Ishikawa (cell line): ENCODE measurements around the gene FNDC11.

Source experiments
- CEBPB ChIP-seq: IDR thresholded peaks from 2 replicates; pipeline ENCODE4 v1.6.1; 2012
- CREB1 ChIP-seq: IDR thresholded peaks from 2 replicates; pipeline ENCODE4 v1.6.1; 2012; ENCODE audit warnings: low read depth
- EGR1 ChIP-seq: IDR thresholded peaks from 2 replicates; pipeline ENCODE4 v1.6.1; 2012
- EP300 ChIP-seq: IDR thresholded peaks from 2 replicates; pipeline ENCODE4 v1.6.1; 2012; ENCODE audit warnings: borderline replicate concordance
- FOXM1 ChIP-seq: IDR thresholded peaks from 2 replicates; pipeline ENCODE4 v1.6.1; 2012; ENCODE audit warnings: low read depth, borderline replicate concordance
- MAX ChIP-seq: IDR thresholded peaks from 2 replicates; pipeline ENCODE4 v1.6.1; 2012
- NFIC ChIP-seq: IDR thresholded peaks from 2 replicates; pipeline ENCODE4 v1.6.1; 2012
- RAD21 ChIP-seq: IDR thresholded peaks from 2 replicates; pipeline ENCODE4 v1.6.1; 2012; ENCODE audit warnings: low read depth
- TAF1 ChIP-seq: IDR thresholded peaks from 2 replicates; pipeline ENCODE4 v1.6.1; 2012; ENCODE audit warnings: low read depth, mild to moderate bottlenecking
- TCF12 ChIP-seq: IDR thresholded peaks from 2 replicates; pipeline ENCODE4 v1.6.1; 2012; ENCODE audit warnings: low read depth
- TEAD4 ChIP-seq: IDR thresholded peaks from 2 replicates; pipeline ENCODE4 v1.6.1; 2012
- YY1 ChIP-seq: IDR thresholded peaks from 2 replicates; pipeline ENCODE4 v1.6.1; 2012; ENCODE audit warnings: low read depth
- ZBTB7A ChIP-seq: IDR thresholded peaks from 2 replicates; pipeline ENCODE4 v1.6.1; 2012; ENCODE audit warnings: low read depth
- TF ChIP-seq, protein P1 (sequence below): IDR thresholded peaks from 2 replicates; pipeline ENCODE4 v1.6.1; 2012
- TF ChIP-seq, protein P2 (sequence below): IDR thresholded peaks from 2 replicates; pipeline ENCODE4 v1.6.1; 2012; ENCODE audit warnings: low read depth, mild to moderate bottlenecking

Gene FNDC11

DNA sequence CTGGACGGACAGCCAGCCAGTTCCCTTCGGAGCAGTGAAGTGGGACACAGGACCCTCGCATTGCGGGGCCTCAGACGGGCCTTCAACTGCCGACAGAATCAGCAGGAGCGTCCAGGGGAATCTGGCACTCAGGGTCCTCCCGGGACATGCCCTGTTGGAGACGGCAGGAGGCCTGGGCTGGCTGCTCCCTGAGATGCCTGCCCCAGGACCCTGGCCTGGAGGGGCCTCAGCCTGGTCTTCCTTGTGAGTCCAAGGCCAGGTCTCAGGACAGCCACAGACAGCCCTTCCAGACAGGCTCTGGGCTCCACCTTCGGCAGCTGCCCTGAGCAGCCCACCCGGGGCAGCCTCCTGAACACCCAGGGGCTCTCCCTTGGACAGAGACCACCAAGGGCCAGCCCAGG lies 34.7 kb downstream of the FNDC11 start:
- no peak for TF ChIP-seq RAD21
- TF ChIP-seq, protein P1, sequence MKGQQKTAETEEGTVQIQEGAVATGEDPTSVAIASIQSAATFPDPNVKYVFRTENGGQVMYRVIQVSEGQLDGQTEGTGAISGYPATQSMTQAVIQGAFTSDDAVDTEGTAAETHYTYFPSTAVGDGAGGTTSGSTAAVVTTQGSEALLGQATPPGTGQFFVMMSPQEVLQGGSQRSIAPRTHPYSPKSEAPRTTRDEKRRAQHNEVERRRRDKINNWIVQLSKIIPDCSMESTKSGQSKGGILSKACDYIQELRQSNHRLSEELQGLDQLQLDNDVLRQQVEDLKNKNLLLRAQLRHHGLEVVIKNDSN: no peak
- no peak for TF ChIP-seq MAX
- TF ChIP-seq ZBTB7A: no peak
- TF ChIP-seq, protein P2, sequence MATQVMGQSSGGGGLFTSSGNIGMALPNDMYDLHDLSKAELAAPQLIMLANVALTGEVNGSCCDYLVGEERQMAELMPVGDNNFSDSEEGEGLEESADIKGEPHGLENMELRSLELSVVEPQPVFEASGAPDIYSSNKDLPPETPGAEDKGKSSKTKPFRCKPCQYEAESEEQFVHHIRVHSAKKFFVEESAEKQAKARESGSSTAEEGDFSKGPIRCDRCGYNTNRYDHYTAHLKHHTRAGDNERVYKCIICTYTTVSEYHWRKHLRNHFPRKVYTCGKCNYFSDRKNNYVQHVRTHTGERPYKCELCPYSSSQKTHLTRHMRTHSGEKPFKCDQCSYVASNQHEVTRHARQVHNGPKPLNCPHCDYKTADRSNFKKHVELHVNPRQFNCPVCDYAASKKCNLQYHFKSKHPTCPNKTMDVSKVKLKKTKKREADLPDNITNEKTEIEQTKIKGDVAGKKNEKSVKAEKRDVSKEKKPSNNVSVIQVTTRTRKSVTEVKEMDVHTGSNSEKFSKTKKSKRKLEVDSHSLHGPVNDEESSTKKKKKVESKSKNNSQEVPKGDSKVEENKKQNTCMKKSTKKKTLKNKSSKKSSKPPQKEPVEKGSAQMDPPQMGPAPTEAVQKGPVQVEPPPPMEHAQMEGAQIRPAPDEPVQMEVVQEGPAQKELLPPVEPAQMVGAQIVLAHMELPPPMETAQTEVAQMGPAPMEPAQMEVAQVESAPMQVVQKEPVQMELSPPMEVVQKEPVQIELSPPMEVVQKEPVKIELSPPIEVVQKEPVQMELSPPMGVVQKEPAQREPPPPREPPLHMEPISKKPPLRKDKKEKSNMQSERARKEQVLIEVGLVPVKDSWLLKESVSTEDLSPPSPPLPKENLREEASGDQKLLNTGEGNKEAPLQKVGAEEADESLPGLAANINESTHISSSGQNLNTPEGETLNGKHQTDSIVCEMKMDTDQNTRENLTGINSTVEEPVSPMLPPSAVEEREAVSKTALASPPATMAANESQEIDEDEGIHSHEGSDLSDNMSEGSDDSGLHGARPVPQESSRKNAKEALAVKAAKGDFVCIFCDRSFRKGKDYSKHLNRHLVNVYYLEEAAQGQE: no peak
- no peak for TF ChIP-seq EGR1
- TF ChIP-seq YY1: no peak
- TF ChIP-seq TEAD4: no peak
- TF ChIP-seq TCF12: no peak

- TF ChIP-seq TAF1 (no peak), EP300 (no peak), FOXM1 (no peak)
- TF ChIP-seq, protein P1: no peak
These were observed 35.6 kb downstream of the FNDC11 start for GRCh38 chr20:63589261-63590217.

DNA sequence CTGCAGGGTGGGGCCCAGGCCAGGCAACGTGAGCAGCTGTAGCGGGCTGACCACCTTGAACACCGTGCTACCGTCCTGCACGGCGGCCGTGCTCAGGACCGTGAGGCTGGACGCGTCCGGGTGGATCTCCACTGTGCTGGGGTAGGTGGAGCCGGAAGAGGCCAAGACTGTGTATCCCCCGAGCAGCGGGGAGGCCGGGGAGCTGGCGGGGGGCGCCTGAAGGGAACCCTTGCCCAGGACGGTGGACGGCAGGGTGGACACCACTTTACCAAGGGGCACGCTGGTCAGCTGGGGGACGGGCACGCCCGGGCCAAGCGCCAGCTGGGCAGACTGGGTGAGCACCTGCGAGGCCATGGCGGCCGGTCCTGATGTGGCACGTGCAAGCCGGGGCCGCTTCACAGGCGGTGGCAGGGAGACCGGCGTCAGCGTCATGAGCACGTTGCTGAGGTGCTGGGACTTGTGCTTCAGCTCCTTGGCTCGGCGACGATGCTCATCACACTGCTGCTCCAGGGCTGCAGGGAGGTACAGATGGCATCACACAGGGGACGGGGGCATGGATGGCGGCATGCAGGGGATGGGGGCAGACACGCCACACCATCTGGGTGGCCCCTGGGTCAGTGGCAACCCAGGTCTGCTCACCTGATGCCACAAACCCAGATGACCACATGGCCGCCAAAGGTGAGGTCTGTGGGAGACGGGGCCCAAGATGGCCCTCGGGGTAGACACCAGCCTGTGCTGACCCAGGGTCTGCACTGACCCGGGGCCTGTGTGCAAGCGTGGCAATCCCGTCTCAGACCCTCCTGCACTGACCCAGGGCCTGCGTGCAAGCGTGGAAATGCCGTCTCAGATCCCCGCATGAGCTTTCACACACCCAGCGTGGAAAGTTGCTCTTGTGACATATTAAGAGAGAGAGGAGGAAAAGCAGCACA lies 36.5 kb downstream of the FNDC11 start:
- no peak for TF ChIP-seq CEBPB
- TF ChIP-seq TEAD4: no peak
- no peak for TF ChIP-seq FOXM1
- TF ChIP-seq EP300: no peak
- TF ChIP-seq, protein P2: no peak
- no peak for TF ChIP-seq TAF1
- no peak for TF ChIP-seq EGR1
- TF ChIP-seq TCF12: no peak
- TF ChIP-seq ZBTB7A: no peak
- no peak for TF ChIP-seq NFIC
- TF ChIP-seq MAX: no peak
- TF ChIP-seq RAD21: no peak
- TF ChIP-seq CREB1: no peak
- no peak for TF ChIP-seq YY1
- TF ChIP-seq, protein P1: no peak

DNA sequence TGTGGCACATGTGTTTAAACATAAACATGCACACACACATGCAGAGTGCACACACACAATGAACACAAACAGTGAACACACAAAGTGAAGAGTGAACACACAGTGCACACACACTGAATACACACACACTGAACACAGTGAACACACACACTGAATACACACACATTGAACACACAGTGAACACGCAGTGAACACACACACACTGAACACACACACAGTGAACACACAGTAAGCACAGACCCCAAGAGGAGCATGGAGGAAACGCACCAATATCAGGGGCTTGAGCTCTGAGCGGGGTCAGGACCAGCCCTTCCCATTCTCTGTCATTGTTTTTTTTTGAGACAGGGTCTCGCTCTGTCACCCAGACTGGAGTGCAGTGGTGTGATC lies 37.2 kb downstream of the FNDC11 start:
- TF ChIP-seq TCF12 (no peak), ZBTB7A (no peak)

DNA sequence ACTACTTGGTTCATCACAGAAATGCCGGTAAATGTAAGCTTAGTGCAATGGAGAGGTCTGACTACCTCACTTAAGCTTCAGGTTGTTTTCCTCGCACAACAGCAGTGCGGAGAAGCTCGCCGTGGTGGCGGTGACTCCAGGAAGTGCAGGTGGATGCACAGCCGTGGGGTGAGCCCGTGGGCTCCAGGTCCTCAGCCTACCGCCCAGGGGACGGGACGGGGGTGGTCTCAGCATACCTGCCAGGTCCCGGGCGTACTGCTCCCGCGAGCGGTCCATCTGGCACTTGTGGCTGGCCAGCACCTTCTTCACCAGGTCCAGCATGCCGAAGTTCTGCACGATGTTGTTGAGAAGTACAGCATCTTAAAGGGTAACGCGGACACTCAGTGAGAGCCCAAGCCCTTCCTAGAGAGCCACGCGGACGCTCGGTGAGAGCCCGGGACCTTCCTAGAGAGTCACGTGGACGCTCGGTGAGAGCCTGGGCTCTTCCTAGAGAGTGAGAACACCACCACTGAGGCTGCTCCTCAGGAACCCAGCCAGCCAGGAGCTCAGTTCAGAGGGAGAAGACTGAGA lies 37.9 kb downstream of the FNDC11 start:
- TF ChIP-seq, protein P2: no peak
- TF ChIP-seq CEBPB (no peak), ZBTB7A (no peak), EGR1 (no peak), TAF1 (no peak), MAX (no peak), NFIC (no peak), TEAD4 (no peak), YY1 (no peak), CREB1 (no peak), EP300 (no peak), FOXM1 (no peak), RAD21 (no peak), TCF12 (no peak)
- TF ChIP-seq, protein P1: no peak
